Ishikawa (cell line): ENCODE measurements around the gene PTPRN2.

Experiments used
- CEBPB ChIP-seq: IDR thresholded peaks from 2 replicates; pipeline ENCODE4 v1.6.1; 2012
- CREB1 ChIP-seq: IDR thresholded peaks from 2 replicates; pipeline ENCODE4 v1.6.1; 2012; ENCODE audit warnings: low read depth
- EGR1 ChIP-seq: IDR thresholded peaks from 2 replicates; pipeline ENCODE4 v1.6.1; 2012
- EP300 ChIP-seq: IDR thresholded peaks from 2 replicates; pipeline ENCODE4 v1.6.1; 2012; ENCODE audit warnings: borderline replicate concordance
- FOXM1 ChIP-seq: IDR thresholded peaks from 2 replicates; pipeline ENCODE4 v1.6.1; 2012; ENCODE audit warnings: low read depth, borderline replicate concordance
- MAX ChIP-seq: IDR thresholded peaks from 2 replicates; pipeline ENCODE4 v1.6.1; 2012
- NFIC ChIP-seq: IDR thresholded peaks from 2 replicates; pipeline ENCODE4 v1.6.1; 2012
- RAD21 ChIP-seq: IDR thresholded peaks from 2 replicates; pipeline ENCODE4 v1.6.1; 2012; ENCODE audit warnings: low read depth
- TAF1 ChIP-seq: IDR thresholded peaks from 2 replicates; pipeline ENCODE4 v1.6.1; 2012; ENCODE audit warnings: low read depth, mild to moderate bottlenecking
- TCF12 ChIP-seq: IDR thresholded peaks from 2 replicates; pipeline ENCODE4 v1.6.1; 2012; ENCODE audit warnings: low read depth
- TEAD4 ChIP-seq: IDR thresholded peaks from 2 replicates; pipeline ENCODE4 v1.6.1; 2012
- YY1 ChIP-seq: IDR thresholded peaks from 2 replicates; pipeline ENCODE4 v1.6.1; 2012; ENCODE audit warnings: low read depth
- ZBTB7A ChIP-seq: IDR thresholded peaks from 2 replicates; pipeline ENCODE4 v1.6.1; 2012; ENCODE audit warnings: low read depth
- TF ChIP-seq, protein P1 (sequence below): IDR thresholded peaks from 2 replicates; pipeline ENCODE4 v1.6.1; 2012; ENCODE audit warnings: low read depth, mild to moderate bottlenecking
- TF ChIP-seq, protein P2 (sequence below): IDR thresholded peaks from 2 replicates; pipeline ENCODE4 v1.6.1; 2012

Gene PTPRN2

DNA sequence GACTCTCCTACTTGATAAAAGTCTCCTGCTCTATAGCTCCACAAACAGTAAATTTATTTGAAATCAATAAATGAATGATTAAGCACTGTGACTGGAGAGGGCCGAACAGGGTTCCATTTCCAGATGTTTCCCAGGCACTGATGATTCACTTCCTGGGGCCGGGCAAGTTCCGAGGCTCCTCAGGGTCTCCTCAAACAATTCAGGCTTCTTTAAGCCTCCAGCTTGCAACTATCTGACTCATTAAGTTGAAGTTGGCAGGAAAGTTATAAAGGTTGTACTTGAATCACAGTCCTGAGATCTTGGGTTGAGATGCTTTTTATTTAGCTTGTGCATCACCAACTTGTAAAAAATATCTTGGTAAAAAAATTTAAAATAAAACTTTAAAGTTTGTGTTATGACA lies 637.9 kb downstream of the PTPRN2 start:
- TF ChIP-seq, protein P1, sequence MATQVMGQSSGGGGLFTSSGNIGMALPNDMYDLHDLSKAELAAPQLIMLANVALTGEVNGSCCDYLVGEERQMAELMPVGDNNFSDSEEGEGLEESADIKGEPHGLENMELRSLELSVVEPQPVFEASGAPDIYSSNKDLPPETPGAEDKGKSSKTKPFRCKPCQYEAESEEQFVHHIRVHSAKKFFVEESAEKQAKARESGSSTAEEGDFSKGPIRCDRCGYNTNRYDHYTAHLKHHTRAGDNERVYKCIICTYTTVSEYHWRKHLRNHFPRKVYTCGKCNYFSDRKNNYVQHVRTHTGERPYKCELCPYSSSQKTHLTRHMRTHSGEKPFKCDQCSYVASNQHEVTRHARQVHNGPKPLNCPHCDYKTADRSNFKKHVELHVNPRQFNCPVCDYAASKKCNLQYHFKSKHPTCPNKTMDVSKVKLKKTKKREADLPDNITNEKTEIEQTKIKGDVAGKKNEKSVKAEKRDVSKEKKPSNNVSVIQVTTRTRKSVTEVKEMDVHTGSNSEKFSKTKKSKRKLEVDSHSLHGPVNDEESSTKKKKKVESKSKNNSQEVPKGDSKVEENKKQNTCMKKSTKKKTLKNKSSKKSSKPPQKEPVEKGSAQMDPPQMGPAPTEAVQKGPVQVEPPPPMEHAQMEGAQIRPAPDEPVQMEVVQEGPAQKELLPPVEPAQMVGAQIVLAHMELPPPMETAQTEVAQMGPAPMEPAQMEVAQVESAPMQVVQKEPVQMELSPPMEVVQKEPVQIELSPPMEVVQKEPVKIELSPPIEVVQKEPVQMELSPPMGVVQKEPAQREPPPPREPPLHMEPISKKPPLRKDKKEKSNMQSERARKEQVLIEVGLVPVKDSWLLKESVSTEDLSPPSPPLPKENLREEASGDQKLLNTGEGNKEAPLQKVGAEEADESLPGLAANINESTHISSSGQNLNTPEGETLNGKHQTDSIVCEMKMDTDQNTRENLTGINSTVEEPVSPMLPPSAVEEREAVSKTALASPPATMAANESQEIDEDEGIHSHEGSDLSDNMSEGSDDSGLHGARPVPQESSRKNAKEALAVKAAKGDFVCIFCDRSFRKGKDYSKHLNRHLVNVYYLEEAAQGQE: no peak
- TF ChIP-seq MAX: no peak
- no peak for TF ChIP-seq NFIC
- TF ChIP-seq, protein P2, sequence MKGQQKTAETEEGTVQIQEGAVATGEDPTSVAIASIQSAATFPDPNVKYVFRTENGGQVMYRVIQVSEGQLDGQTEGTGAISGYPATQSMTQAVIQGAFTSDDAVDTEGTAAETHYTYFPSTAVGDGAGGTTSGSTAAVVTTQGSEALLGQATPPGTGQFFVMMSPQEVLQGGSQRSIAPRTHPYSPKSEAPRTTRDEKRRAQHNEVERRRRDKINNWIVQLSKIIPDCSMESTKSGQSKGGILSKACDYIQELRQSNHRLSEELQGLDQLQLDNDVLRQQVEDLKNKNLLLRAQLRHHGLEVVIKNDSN: no peak
- no peak for TF ChIP-seq TAF1
- no peak for TF ChIP-seq CEBPB
- TF ChIP-seq FOXM1: no peak
- TF ChIP-seq RAD21: no peak
- no peak for TF ChIP-seq YY1
- TF ChIP-seq TCF12: no peak

DNA sequence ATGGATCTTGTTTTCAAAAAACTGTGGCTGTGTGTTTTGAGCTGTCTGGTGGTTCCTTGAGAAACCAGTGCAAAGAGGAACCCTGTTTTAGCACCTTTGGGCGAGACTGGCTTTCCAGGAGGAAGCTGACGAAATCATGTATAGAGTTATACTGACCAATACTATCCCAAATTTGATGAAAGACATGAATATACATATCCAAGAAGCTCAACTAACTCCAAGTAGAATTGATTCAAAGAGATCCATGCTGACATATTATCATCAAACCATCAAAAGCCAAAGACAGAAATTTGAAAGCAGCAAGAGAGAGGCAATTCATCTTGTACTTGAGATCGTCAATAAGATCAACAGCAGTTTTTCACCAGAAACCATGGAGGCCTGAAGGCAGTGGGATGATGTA lies 640.1 kb downstream of the PTPRN2 start:
- TF ChIP-seq, protein P2: no peak
- TF ChIP-seq EGR1 (no peak), NFIC (no peak), YY1 (no peak), MAX (no peak), RAD21 (no peak), CEBPB (no peak), TAF1 (no peak), TEAD4 (no peak), CREB1 (no peak), FOXM1 (no peak), EP300 (no peak), ZBTB7A (no peak), TCF12 (no peak)
- TF ChIP-seq, protein P1: no peak

- TF ChIP-seq RAD21 (no peak), EP300 (no peak), NFIC (no peak), CEBPB (no peak), FOXM1 (no peak), TAF1 (no peak), TCF12 (no peak), TEAD4 (no peak), ZBTB7A (no peak), YY1 (no peak)
- TF ChIP-seq, protein P1: no peak
- TF ChIP-seq, protein P2: no peak
Measured at GRCh38 chr7:157946398-157947060, 641.1 kb downstream of the PTPRN2 start.

DNA sequence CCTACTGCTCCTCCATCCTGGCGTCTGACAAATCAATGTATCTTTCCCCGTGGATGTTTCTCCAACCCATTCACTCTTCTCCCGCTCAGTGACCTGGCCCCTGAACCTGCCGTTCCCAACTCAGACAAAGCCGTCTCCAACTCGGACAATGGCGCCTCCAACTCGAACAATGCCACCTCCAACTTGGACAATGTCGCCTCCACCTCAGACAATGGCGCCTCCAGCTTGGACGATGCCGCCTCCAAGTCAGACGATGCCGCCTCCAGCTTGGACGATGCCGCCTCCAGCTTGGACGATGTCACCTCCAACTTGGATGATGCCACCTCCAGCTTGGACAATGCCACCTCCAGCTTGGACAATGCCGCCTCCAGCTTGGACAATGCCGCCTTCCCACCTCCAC lies 642.2 kb downstream of the PTPRN2 start:
- TF ChIP-seq EGR1: no peak
- no peak for TF ChIP-seq CREB1
- TF ChIP-seq YY1: no peak
- TF ChIP-seq, protein P2: no peak
- no peak for TF ChIP-seq ZBTB7A
- TF ChIP-seq MAX: no peak
